Smooth muscle cell (in vitro differentiated cells): Measurements from ENCODE around the gene DNAJC17. TPM values are rescaled to one million over a fixed set of nuclear protein-coding genes. Genes with fewer than 3 reads are reported as not detected.

ENCODE experiments used
- DNase-seq: peaks from one replicate; lab custom pipeline; 2025; ENCODE audit not compliant: unreplicated experiment; lab: John Stamatoyannopoulos, UW
- H2AFZ ChIP-seq: fragments of 200-600 bp; sonication (generic); 2 replicates; pipeline ENCODE4 v1.6.0; 2016; ENCODE audit warnings: antibody characterized with exemption, low read depth, mild to moderate bottlenecking
- H3F3A ChIP-seq: fragments of 200-600 bp; sonication (generic); 2 replicates; pipeline ENCODE4 v1.6.0; 2017; ENCODE audit warnings: antibody characterized with exemption, low read depth
- H3K27ac ChIP-seq: fragments of 200-600 bp; sonication (generic); 2 replicates; pipeline ENCODE4 v1.5.1; 2016; ENCODE audit warnings: low read depth, mild to moderate bottlenecking
- H3K27me3 ChIP-seq: fragments of 200-600 bp; sonication (generic); 2 replicates; pipeline ENCODE4 v1.6.1; 2016; ENCODE audit warnings: low read depth, mild to moderate bottlenecking
- H3K36me3 ChIP-seq: fragments of 200-600 bp; sonication (generic); 2 replicates; pipeline ENCODE4 v1.5.1; 2016; ENCODE audit warnings: low read depth
- H3K4me1 ChIP-seq: fragments of 200-600 bp; sonication (generic); 2 replicates; pipeline ENCODE4 v1.5.1; 2016; ENCODE audit warnings: low read depth
- H3K4me2 ChIP-seq: fragments of 200-600 bp; sonication (generic); 2 replicates; pipeline ENCODE4 v1.6.0; 2016; ENCODE audit warnings: mild to moderate bottlenecking
- H3K4me3 ChIP-seq: fragments of 200-600 bp; sonication (generic); 2 replicates; pipeline ENCODE4 v1.5.1; 2016; ENCODE audit warnings: mild to moderate bottlenecking
- H3K79me2 ChIP-seq: fragments of 200-600 bp; sonication (generic); 2 replicates; pipeline ENCODE4 v1.6.0; 2016; ENCODE audit warnings: low read depth, mild to moderate bottlenecking
- H3K9ac ChIP-seq: fragments of 200-600 bp; sonication (generic); 2 replicates; pipeline ENCODE4 v1.6.0; 2016; ENCODE audit warnings: low read depth
- H3K9me3 ChIP-seq: fragments of 200-600 bp; sonication (generic); replicated peaks from 2 replicates; pipeline ENCODE4 v1.5.1; 2016; ENCODE audit warnings: low read depth
- H4K20me1 ChIP-seq: fragments of 200-600 bp; sonication (generic); 2 replicates; pipeline ENCODE4 v1.6.0; 2016; ENCODE audit warnings: low read depth
- CTCF ChIP-seq: fragments of 200-600 bp; sonication (generic); IDR thresholded peaks from 2 replicates; pipeline ENCODE4 v1.5.1; 2017; ENCODE audit warnings: borderline replicate concordance, mild to moderate bottlenecking, antibody characterized with exemption; ENCODE audit not compliant: insufficient read depth, poor library complexity, severe bottlenecking
- WGBS: methylation state at CpG from one replicate; pipeline ENCODE4 v1.1.7; 2016; ENCODE audit warnings: low lambda C conversion rate; 5-methylcytosine and 5-hydroxymethylcytosine counted together
- polyA plus RNA-seq: library from polyadenylated mRNA; unstranded; fragments of >200 nt; fragmentation: Nextera tagmentation; extraction: Ambion mirVana; gene quantifications from 2 replicates; pipeline ENCODE4 v1.2.1, GENCODE V29; 2016
- total RNA-seq: library from RNA; depleted of rRNA; stranded (reverse); fragments of >200 nt; gene quantifications from 2 replicates; pipeline ENCODE4 v1.2.3, GENCODE V29; 2014

The DNAJC17 gene
- total and polyA plus RNA-seq, 2 experiments from 2014 or later, result 25.0 to 33.6 TPM

GRCh38 chr15:40751745-40752144 is 55.5 kb downstream of the DNAJC17 start:
- no peak overlapping the region for H3K9ac ChIP-seq

GRCh38 chr15:40750885-40751284 is 56.4 kb downstream of the DNAJC17 start:
- WGBS, result 97% methylated on average over 4 of the region's 4 CpGs
- Histone ChIP-seq H2AFZ (no peak overlapping the region), H3K4me1 (peaks cover 5% of the 10 kb centered on the region), H3K27me3 (no peaks in the 10 kb centered on the region), H3K4me2 (no peak overlapping the region), H3K27ac (no peak overlapping the region), H3K9ac (no peak overlapping the region), H3K4me3 (no peak overlapping the region), H3K36me3 (peaks cover 7% of the 10 kb centered on the region), H3K9me3 (no peaks in the 10 kb centered on the region), H4K20me1 (no peaks in the 10 kb centered on the region), H3F3A (no peaks in the 10 kb centered on the region), H3K79me2 (peaks cover 28% of the 10 kb centered on the region)
- TF ChIP-seq CTCF, result no peak
- no peak for DNase-seq

More at GRCh38 chr15:40751745-40752144, 55.5 kb downstream of the DNAJC17 start:
- Histone ChIP-seq H3K27me3 (no peaks in the 10 kb centered on the region), H3K27ac (no peak overlapping the region), H3K4me3 (no peak overlapping the region), H4K20me1 (no peaks in the 10 kb centered on the region), H3F3A (no peaks in the 10 kb centered on the region), H3K4me1 (peaks cover 6% of the 10 kb centered on the region), H3K79me2 (peaks cover 28% of the 10 kb centered on the region), H3K4me2 (no peak overlapping the region), H3K9me3 (no peaks in the 10 kb centered on the region), H3K36me3 (peaks cover 7% of the 10 kb centered on the region), H2AFZ (no peak overlapping the region)
- WGBS, result 99% methylated on average over 12 of the region's 12 CpGs
- no peak for DNase-seq
- TF ChIP-seq CTCF, result no peak

GRCh38 chr15:40749151-40749630 is 58.1 kb downstream of the DNAJC17 start:
- DNase-seq, result no peak
- H3F3A ChIP-seq, result no peaks in the 10 kb centered on the region
- H3K4me3 ChIP-seq, result no peak overlapping the region
- H4K20me1 ChIP-seq, result no peaks in the 10 kb centered on the region
- no peaks in the 10 kb centered on the region for H3K27me3 ChIP-seq
- H2AFZ ChIP-seq, result no peak overlapping the region
- no peaks in the 10 kb centered on the region for H3K4me1 ChIP-seq
- peaks cover 22% of the 10 kb centered on the region for H3K79me2 ChIP-seq
- H3K27ac ChIP-seq, result no peak overlapping the region
- no peak overlapping the region for H3K4me2 ChIP-seq
- 100% methylated on average over 4 of the region's 4 CpGs for WGBS
- no peaks in the 10 kb centered on the region for H3K9me3 ChIP-seq
- H3K36me3 ChIP-seq, result peaks cover 7% of the 10 kb centered on the region
- no peak for TF ChIP-seq CTCF
- no peak overlapping the region for H3K9ac ChIP-seq

GRCh38 chr15:40747685-40748631 is 59.3 kb downstream of the DNAJC17 start:
- peaks cover 11% of the 10 kb centered on the region for H3K79me2 ChIP-seq
- H3K9me3 ChIP-seq, result no peaks in the 10 kb centered on the region
- no peaks in the 10 kb centered on the region for H3K4me1 ChIP-seq
- H4K20me1 ChIP-seq, result no peaks in the 10 kb centered on the region
- no peaks in the 10 kb centered on the region for H3F3A ChIP-seq
- no peak overlapping the region for H2AFZ ChIP-seq
- H3K36me3 ChIP-seq, result peaks cover 7% of the 10 kb centered on the region
- H3K27me3 ChIP-seq, result no peaks in the 10 kb centered on the region
- no peak overlapping the region for H3K4me3 ChIP-seq
- TF ChIP-seq CTCF, result no peak
- no peak overlapping the region for H3K27ac ChIP-seq
- DNase-seq, result no peak
- WGBS, result 72% methylated on average over 7 of the region's 7 CpGs
- H3K4me2 ChIP-seq, result no peak overlapping the region
- H3K9ac ChIP-seq, result no peak overlapping the region
